OCI-LY7 (cell line): ENCODE results near the gene SLC5A11. TPM values are rescaled to one million over a fixed set of nuclear protein-coding genes. Genes with fewer than 3 reads are reported as not detected.

Experiments used
- BruUV-seq: library from RNA; stranded (reverse); fragments of 400-500 nt; replicated peaks from 2 replicates; lab custom pipeline; 2021; lab: Mats Ljungman, UMichigan
- CTCF ChIA-PET: fragments of 300-600 bp; sonication (Branson Sonifier 250); formaldehyde crosslinking; loops from one replicate; lab custom pipeline; 2022; ENCODE audit warnings: antibody characterized with exemption; ENCODE audit not compliant: unreplicated experiment; lab: Charles Lee
- POLR2A ChIA-PET: fragments of 300-600 bp; sonication (Branson Sonifier 250); formaldehyde crosslinking; loops from one replicate; lab custom pipeline; 2022; ENCODE audit warnings: antibody characterized with exemption; lab: Charles Lee
- DNase-seq: peaks from one replicate; pipeline ENCODE4 v3.0.0-alpha.2; 2015; ENCODE audit warnings: low spot score
- H2AFZ ChIP-seq: fragments of 200-600 bp; sonication (generic), shearing (Covaris generic); 2 replicates; pipeline ENCODE4 v1.6.1; 2014; ENCODE audit warnings: mild to moderate bottlenecking, antibody characterized with exemption, low read length, moderate library complexity
- H3K27ac ChIP-seq: fragments of 200-600 bp; sonication (generic); 2 replicates; pipeline ENCODE4 v1.5.1; 2014; ENCODE audit warnings: mixed run types, low read depth, mild to moderate bottlenecking, moderate library complexity, low read length, inconsistent platforms; ENCODE audit not compliant: poor library complexity, severe bottlenecking
- H3K36me3 ChIP-seq: fragments of 200-600 bp; sonication (generic); 2 replicates; pipeline ENCODE4 v1.6.1; 2014; ENCODE audit warnings: mild to moderate bottlenecking, antibody characterized with exemption, low read length, moderate library complexity, mixed read lengths; ENCODE audit not compliant: insufficient read depth
- H3K4me1 ChIP-seq: fragments of 200-600 bp; sonication (generic); 2 replicates; pipeline ENCODE4 v1.5.1; 2014; ENCODE audit warnings: mild to moderate bottlenecking, low read length; ENCODE audit not compliant: insufficient read depth, poor library complexity, severe bottlenecking
- H3K4me2 ChIP-seq: fragments of 200-600 bp; sonication (generic); 2 replicates; pipeline ENCODE4 v1.6.1; 2014; ENCODE audit warnings: mild to moderate bottlenecking, low read length
- H3K4me3 ChIP-seq: fragments of 200-600 bp; sonication (generic); 2 replicates; pipeline ENCODE4 v1.5.1; 2014; ENCODE audit warnings: mild to moderate bottlenecking, low read depth, low read length; ENCODE audit not compliant: poor library complexity, severe bottlenecking
- H3K79me2 ChIP-seq: fragments of 200-600 bp; sonication (generic); 2 replicates; pipeline ENCODE4 v1.6.1; 2016; ENCODE audit warnings: low read depth, mild to moderate bottlenecking, low read length, moderate library complexity, mixed read lengths; ENCODE audit not compliant: insufficient read depth
- H3K9me2 ChIP-seq: fragments of 200-600 bp; sonication (generic); 2 replicates; pipeline ENCODE4 v1.6.1; 2016; ENCODE audit warnings: mild to moderate bottlenecking, low read length, mixed read lengths; ENCODE audit not compliant: insufficient read depth
- H3K9me3 ChIP-seq: fragments of 200-600 bp; sonication (generic); 2 replicates; pipeline ENCODE4 v1.6.1; 2014; ENCODE audit warnings: mild to moderate bottlenecking, mixed run types, low read length, mixed read lengths
- H4K20me1 ChIP-seq: fragments of 200-600 bp; sonication (generic); 2 replicates; pipeline ENCODE4 v1.6.1; 2014; ENCODE audit warnings: mild to moderate bottlenecking, antibody characterized with exemption, low read length, moderate library complexity, mixed read lengths; ENCODE audit not compliant: insufficient read depth
- EZH2phosphoT487 ChIP-seq: fragments of 200-600 bp; sonication (generic); IDR thresholded peaks from 2 replicates; pipeline ENCODE4 v1.6.1; 2018; ENCODE audit warnings: low read depth, borderline replicate concordance, mild to moderate bottlenecking, mixed run types, antibody characterized with exemption, low read length, moderate library complexity, mixed read lengths
- intact Hi-C: fragments of 100-400 bp; cut with micrococcal nuclease; formaldehyde crosslinking; loops from one replicate; pipeline ENCODE4 v1.10.0; 2022; ENCODE audit not compliant: unreplicated experiment
- total RNA-seq, 2 experiments: library from RNA; depleted of rRNA in 1 of 2; stranded (reverse); fragments of >200 nt in 1 of 2; shearing (Covaris generic) in 1 of 2; gene quantifications; 2 replicates each; pipeline ENCODE4 v1.2.3, GENCODE V29; 2014 to 2022
- TF ChIP-seq, protein P1 (sequence below): fragments of 200-600 bp; sonication (generic); conservative IDR thresholded peaks from 2 replicates; pipeline ENCODE4 v1.5.1; 2014; ENCODE audit warnings: mild to moderate bottlenecking, antibody characterized with exemption, low read length, moderate library complexity, mixed read lengths

Gene SLC5A11
- total RNA-seq, 2 experiments from 2014 or later = 1.0 TPM

DNA sequence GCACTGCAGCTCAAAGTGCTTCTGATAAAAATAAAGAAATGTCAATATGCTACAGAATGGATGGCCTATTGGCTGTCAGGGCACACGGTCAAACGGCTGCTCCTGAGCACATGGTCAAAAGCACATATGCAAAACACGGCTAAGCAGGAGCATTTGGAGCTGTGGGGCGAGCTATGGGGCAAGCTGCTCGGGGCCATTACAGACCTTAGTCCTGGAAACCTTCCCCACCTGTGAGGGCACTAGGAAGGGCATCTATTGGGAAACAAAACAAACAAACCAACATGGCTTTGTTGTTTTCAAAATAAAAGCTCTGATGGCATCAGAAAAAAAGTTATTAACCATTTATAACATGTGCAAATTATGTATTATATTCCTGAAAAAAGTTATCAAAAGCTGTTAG is 83.6 kb downstream of the SLC5A11 start:
- Histone ChIP-seq H2AFZ (no peak overlapping the region), H3K4me1 (no peaks in the 10 kb centered on the region), H3K79me2 (no peaks in the 10 kb centered on the region), H3K36me3 (peaks cover 8% of the 10 kb centered on the region), H3K27ac (no peak overlapping the region), H4K20me1 (no peaks in the 10 kb centered on the region), H3K4me3 (no peak overlapping the region), H3K4me2 (no peak overlapping the region), H3K9me2 (no peaks in the 10 kb centered on the region), H3K9me3 (no peaks in the 10 kb centered on the region)
- ChIA-PET POLR2A (interaction anchor here (0.6 to 1.3 kb wide), 2 partner anchors 20 to 42 kb away, joined by 3 to 4 read pairs; no protein-coding TSS in a partner anchor), CTCF (interaction anchor here (0.6 kb wide), 1 partner anchor 209 kb away, joined by 3 read pairs; no protein-coding TSS in a partner anchor)
- intact Hi-C loops = no loop called here
- no peak for TF ChIP-seq EZH2phosphoT487
- TF ChIP-seq, protein P1, sequence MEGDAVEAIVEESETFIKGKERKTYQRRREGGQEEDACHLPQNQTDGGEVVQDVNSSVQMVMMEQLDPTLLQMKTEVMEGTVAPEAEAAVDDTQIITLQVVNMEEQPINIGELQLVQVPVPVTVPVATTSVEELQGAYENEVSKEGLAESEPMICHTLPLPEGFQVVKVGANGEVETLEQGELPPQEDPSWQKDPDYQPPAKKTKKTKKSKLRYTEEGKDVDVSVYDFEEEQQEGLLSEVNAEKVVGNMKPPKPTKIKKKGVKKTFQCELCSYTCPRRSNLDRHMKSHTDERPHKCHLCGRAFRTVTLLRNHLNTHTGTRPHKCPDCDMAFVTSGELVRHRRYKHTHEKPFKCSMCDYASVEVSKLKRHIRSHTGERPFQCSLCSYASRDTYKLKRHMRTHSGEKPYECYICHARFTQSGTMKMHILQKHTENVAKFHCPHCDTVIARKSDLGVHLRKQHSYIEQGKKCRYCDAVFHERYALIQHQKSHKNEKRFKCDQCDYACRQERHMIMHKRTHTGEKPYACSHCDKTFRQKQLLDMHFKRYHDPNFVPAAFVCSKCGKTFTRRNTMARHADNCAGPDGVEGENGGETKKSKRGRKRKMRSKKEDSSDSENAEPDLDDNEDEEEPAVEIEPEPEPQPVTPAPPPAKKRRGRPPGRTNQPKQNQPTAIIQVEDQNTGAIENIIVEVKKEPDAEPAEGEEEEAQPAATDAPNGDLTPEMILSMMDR = no peak
- no peak for DNase-seq
- BruUV-seq = no TSS peak

DNA sequence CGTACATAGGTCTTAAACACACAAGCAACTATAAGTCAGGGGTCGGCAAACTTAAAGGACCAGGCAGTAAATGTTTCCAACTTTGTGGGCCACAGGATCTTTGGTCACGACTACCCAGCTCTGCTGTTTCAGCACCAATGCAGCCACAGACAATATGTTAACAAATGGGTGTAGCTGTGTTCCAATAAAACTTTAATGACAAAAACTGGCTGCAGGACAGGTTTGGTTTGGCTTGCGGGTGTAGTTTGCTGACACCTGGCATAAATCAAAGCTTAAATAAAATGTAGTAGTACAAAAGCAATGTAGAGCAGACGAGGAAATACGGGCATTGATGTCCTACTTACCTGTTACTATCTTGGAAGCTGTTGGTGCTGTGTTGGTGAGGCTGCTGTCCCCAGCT is 84.7 kb downstream of the SLC5A11 start:
- Histone ChIP-seq H3K9me2 (no peaks in the 10 kb centered on the region), H3K4me1 (no peaks in the 10 kb centered on the region), H3K36me3 (peaks cover 8% of the 10 kb centered on the region), H3K79me2 (no peaks in the 10 kb centered on the region), H3K27ac (no peak overlapping the region), H4K20me1 (no peaks in the 10 kb centered on the region), H2AFZ (no peak overlapping the region), H3K9me3 (no peaks in the 10 kb centered on the region), H3K4me2 (no peak overlapping the region), H3K4me3 (no peak overlapping the region)
- DNase-seq = no peak
- intact Hi-C loops = no loop called here
- CTCF ChIA-PET = no interaction called here
- no peak for TF ChIP-seq EZH2phosphoT487
- TF ChIP-seq, protein P1 = no peak
- BruUV-seq = no TSS peak
- POLR2A ChIA-PET = no interaction called here

DNA sequence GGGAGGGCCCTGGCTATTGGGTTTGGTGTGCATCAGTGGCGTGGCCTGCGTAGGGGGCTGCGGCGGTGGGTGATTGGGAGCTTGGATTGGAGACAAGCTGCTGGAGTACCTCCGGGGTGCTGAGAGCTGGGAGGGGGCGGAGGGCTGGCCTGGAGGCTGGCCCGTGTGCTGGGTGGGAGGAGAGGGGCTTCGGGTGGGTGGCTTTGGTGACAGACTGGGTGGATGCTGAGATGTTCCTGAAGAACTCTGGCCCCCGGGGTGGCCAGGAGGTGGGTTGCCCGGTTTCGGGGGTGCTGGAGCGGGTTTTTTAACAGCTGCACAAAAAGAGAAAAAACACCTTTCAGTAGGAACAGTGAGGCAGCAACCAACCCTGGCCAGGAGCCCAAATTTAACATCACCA is 85.3 kb downstream of the SLC5A11 start:
- intact Hi-C loops = no loop called here
- H3K36me3 ChIP-seq = peaks cover 8% of the 10 kb centered on the region
- no peak overlapping the region for H3K4me2 ChIP-seq
- H3K9me3 ChIP-seq = no peaks in the 10 kb centered on the region
- H2AFZ ChIP-seq = no peak overlapping the region
- POLR2A ChIA-PET = no interaction called here
- TF ChIP-seq EZH2phosphoT487 = no peak
- TF ChIP-seq, protein P1 = no peak
- CTCF ChIA-PET = no interaction called here
- H3K27ac ChIP-seq = no peak overlapping the region
- H3K79me2 ChIP-seq = no peaks in the 10 kb centered on the region
- no peak for DNase-seq
- BruUV-seq = no TSS peak
- no peaks in the 10 kb centered on the region for H4K20me1 ChIP-seq
- no peak overlapping the region for H3K4me3 ChIP-seq
- H3K4me1 ChIP-seq = no peaks in the 10 kb centered on the region
- no peaks in the 10 kb centered on the region for H3K9me2 ChIP-seq
